ENCODE results near the gene ZNF195.

The ZNF195 gene

GRCh38 chr11:3353066-3353465 is 25.9 kb downstream of the ZNF195 start:
- TF ChIP-seq, protein P1, sequence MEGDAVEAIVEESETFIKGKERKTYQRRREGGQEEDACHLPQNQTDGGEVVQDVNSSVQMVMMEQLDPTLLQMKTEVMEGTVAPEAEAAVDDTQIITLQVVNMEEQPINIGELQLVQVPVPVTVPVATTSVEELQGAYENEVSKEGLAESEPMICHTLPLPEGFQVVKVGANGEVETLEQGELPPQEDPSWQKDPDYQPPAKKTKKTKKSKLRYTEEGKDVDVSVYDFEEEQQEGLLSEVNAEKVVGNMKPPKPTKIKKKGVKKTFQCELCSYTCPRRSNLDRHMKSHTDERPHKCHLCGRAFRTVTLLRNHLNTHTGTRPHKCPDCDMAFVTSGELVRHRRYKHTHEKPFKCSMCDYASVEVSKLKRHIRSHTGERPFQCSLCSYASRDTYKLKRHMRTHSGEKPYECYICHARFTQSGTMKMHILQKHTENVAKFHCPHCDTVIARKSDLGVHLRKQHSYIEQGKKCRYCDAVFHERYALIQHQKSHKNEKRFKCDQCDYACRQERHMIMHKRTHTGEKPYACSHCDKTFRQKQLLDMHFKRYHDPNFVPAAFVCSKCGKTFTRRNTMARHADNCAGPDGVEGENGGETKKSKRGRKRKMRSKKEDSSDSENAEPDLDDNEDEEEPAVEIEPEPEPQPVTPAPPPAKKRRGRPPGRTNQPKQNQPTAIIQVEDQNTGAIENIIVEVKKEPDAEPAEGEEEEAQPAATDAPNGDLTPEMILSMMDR (IDR thresholded peaks at IDR 0.05; ENCODE audit: control extremely low read depth, extremely low read depth, low read depth, missing control alignments) = no peak
- DNase-seq (ENCODE audit: extremely low spot score) = no peak
- ChIA-PET CTCF (interaction anchor here (2.1 kb wide), 1 partner anchor 12 kb away, joined by 8 read pairs; no protein-coding TSS in a partner anchor), POLR2A (no interaction called here)

DNA sequence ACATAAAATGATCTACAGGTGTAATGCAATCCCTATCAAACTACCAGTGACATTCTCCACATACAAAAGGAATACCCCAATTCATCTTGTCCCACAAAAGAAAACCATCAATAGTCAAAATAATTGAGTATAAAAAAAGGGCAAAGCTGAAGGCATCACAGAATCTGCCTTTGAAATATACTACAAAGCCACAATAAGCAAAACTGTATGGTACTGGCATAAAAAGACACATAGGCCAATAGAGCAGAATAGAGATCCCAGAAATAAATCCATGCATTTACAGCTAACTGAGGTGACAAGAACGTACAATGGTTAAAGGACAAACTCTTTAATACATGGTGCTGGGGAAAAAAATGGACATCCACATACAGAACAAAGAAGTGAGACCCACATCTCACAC is 31.8 kb downstream of the ZNF195 start:
- TF ChIP-seq, protein P1 (IDR thresholded peaks at IDR 0.05; ENCODE audit: control extremely low read depth, extremely low read depth, low read depth, missing control alignments) = no peak
- DNase-seq (ENCODE audit: extremely low spot score) = no peak
- ChIA-PET POLR2A (no interaction called here), CTCF (interaction anchor here (3.4 kb wide), 1 partner anchor 61 kb away, joined by 18 read pairs; no protein-coding TSS in a partner anchor)

DNA sequence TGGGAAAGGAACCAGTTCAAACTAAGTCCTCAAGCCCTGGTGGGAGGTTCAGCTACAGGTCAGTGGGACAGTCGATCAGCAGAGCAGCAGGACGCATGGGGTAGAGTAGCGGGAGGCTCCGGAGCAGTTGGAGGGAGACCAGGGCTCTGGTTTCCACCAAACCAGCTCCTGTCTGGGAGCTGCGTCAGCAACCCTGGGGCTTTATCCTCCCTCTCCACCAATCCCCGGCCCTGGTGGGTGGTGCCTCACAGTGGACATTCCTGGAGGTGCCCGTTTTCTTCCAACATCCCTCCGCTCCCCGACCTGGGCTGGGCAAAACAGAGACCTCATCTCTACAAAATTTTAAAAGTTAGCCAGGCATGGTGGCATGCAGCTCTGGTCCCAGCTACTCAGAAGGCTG is 32.4 kb downstream of the ZNF195 start:
- ChIA-PET POLR2A (no interaction called here), CTCF (interaction anchor here (3.4 kb wide), 1 partner anchor 62 kb away, joined by 18 read pairs; no protein-coding TSS in a partner anchor)
- no peak for DNase-seq (ENCODE audit: extremely low spot score)
- TF ChIP-seq, protein P1 (IDR thresholded peaks at IDR 0.05; ENCODE audit: control extremely low read depth, extremely low read depth, low read depth, missing control alignments) = no peak

DNA sequence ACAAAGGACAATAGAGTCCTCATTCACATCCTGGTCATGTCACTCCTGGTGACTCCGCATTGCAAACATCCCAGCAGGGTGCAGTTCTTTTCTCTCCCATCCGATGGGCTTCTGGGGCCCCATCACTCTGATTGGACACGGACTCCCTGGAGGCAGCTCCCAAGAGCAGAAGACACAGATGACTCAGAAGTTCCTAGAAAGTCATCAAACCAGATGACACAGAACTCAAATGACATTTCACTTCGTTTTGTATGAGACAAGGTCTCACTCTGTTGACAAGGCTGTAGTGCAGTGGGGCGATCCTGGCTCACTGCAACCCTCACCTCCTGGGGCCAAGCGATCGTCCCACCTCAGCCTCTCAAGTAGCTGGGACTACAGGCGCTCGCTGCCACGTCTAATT is 33.2 kb downstream of the ZNF195 start:
- TF ChIP-seq, protein P1 (IDR thresholded peaks at IDR 0.05; ENCODE audit: control extremely low read depth, extremely low read depth, low read depth, missing control alignments) = no peak
- CTCF ChIA-PET = interaction anchor here (3.4 kb wide), 1 partner anchor 63 kb away, joined by 18 read pairs; no protein-coding TSS in a partner anchor
- POLR2A ChIA-PET = no interaction called here
- no peak for DNase-seq (ENCODE audit: extremely low spot score)

DNA sequence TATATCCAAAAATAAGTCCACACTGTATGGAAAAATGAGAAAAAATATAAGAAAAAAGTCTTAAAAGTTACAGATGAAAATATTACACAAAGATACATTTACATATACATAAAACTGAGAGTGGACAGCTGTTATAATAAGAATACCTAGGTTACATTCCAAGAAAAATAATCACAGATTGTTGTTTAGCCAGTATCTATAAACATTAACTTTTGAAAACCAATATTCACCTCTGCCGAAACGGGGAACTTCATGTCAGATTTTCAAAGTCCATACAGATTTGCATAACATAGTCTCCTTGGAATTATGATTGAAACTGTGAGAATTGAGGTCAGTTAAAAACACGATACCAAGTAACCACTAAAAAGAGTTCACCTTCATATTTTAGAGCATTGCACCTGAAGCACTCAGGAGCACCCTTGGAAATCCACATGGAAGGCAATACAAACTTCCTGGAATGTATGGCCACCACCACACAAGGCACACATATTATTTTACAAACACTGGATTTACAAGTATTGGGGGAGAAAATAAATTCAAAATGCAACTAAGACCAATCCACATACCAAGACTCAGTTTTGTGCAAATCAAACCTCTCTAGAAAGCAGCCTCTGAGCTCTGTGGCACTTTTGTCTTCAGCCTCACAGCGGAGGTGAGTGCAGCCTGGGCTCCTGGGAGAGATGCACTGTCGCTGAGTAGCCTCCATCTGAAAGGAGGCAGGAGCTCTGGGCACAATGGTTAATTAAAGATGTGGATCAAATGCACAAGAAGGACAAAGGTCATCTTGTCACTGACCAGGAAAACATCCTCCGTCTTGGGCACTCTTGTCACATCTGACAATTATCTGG is 34.4 kb downstream of the ZNF195 start:
- no peak for DNase-seq (ENCODE audit: extremely low spot score)
- ChIA-PET CTCF (interaction anchor here (3.4 kb wide), 1 partner anchor 64 kb away, joined by 18 read pairs; no protein-coding TSS in a partner anchor), POLR2A (no interaction called here)
- TF ChIP-seq, protein P1 (IDR thresholded peaks at IDR 0.05; ENCODE audit: control extremely low read depth, extremely low read depth, low read depth, missing control alignments) = no peak

DNA sequence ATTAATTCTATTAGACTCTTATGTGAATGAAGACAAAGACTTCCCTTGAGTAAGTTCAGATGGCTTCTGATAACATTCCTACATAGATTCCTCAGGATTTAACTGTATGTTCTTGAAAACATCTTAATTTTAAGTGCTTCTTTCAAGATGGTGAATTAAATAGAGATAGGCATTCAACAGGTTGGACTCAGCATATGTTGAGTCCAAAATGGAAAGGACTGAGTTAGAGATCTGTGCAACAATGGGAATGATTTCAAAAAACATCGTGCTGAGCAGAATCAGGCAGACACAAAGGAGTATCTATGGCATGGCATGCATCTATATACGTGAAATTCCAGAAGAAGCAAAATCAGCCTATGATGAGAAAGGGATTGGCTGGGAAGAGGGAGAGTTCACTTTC is 36.2 kb downstream of the ZNF195 start:
- CTCF ChIA-PET = interaction anchor here (1.6 to 4.3 kb wide), 4 partner anchors 13 to 74 kb away, joined by 3 to 65 read pairs (median 10); no protein-coding TSS in a partner anchor
- POLR2A ChIA-PET = no interaction called here
- DNase-seq (ENCODE audit: extremely low spot score) = no peak
- TF ChIP-seq, protein P1 (IDR thresholded peaks at IDR 0.05; ENCODE audit: control extremely low read depth, extremely low read depth, low read depth, missing control alignments) = no peak
